ENCODE results near the gene MAML3. TPM values are rescaled to one million over a fixed set of nuclear protein-coding genes. Genes with fewer than 3 reads are reported as not detected.

Gene MAML3
- polyA plus RNA-seq, 1 donor (not counting 4 experiments of a cell fraction or from before 2014, with no cell fraction given) = 0.68 TPM

DNA sequence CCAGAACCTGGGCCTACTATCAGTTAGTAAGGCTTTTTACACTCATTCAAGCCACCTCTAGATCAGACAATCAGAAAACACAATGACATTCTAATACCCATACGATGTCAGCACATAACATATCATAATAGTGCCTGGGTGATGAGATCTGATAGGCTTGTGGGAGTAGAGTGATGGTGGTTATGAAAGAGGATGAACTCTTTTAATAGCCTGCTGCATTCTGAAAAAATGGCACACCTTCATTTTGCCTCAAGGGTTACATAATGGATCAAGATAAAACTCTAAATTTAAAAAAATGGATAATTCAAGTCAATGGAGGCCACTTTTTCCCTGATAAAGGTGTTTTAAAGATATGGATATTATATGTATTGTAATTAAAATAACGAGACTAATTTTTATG is 215.6 kb downstream of the MAML3 start:
- Histone ChIP-seq H3K4me2 (ENCODE audit: control insufficient read depth, extremely low read depth, insufficient read depth, low read depth, low read length) (no peak overlapping the region), H3K79me2 (ENCODE audit: control insufficient read depth, insufficient read depth, low read length) (no peaks in the 10 kb centered on the region), H3K4me1 (ENCODE audit: control insufficient read depth, extremely low read depth, insufficient read depth, low read length) (peaks cover 9% of the 10 kb centered on the region), H3K4me3 (ENCODE audit: control insufficient read depth in 2 of 3, extremely low read depth in 1 of 3, insufficient read depth in 2 of 3, low read depth in 1 of 3, low read length in 3 of 3) (no peak overlapping the region), H3K36me3 (ENCODE audit: control insufficient read depth in 2 of 2, extremely low read depth in 1 of 2, insufficient read depth in 2 of 2, low read length in 2 of 2) (no peaks in the 10 kb centered on the region), H3K9me1 (ENCODE audit: control insufficient read depth, extremely low read depth, insufficient read depth, low read length) (no peaks in the 10 kb centered on the region), H3K9me3 (ENCODE audit: control insufficient read depth, low read depth, low read length) (no peaks in the 10 kb centered on the region), H2AFZ (ENCODE audit: control insufficient read depth, low read length) (no peak overlapping the region), H3K27ac (ENCODE audit: control insufficient read depth, insufficient read depth, low read length) (no peak overlapping the region), H3K9ac (ENCODE audit: control insufficient read depth, extremely low read depth, insufficient read depth, low read length) (no peak overlapping the region), H3K27me3 (ENCODE audit: control insufficient read depth, extremely low read depth, insufficient read depth, low read length) (no peaks in the 10 kb centered on the region), H4K20me1 (ENCODE audit: control insufficient read depth, extremely low read depth, insufficient read depth, low read length) (no peaks in the 10 kb centered on the region)
- dilution Hi-C loops (cut with MboI; ENCODE audit: extremely low pct_ligation_motif_present, low sequenced_read_pairs) = no loop called here
- DNase-seq (ENCODE audit: low read depth, low spot score) (no peak), FAIRE-seq (no peak)
- TF ChIP-seq EZH2 (IDR thresholded peaks at IDR 0.05; ENCODE audit: low read length) = no peak
- TF ChIP-seq, protein P1, sequence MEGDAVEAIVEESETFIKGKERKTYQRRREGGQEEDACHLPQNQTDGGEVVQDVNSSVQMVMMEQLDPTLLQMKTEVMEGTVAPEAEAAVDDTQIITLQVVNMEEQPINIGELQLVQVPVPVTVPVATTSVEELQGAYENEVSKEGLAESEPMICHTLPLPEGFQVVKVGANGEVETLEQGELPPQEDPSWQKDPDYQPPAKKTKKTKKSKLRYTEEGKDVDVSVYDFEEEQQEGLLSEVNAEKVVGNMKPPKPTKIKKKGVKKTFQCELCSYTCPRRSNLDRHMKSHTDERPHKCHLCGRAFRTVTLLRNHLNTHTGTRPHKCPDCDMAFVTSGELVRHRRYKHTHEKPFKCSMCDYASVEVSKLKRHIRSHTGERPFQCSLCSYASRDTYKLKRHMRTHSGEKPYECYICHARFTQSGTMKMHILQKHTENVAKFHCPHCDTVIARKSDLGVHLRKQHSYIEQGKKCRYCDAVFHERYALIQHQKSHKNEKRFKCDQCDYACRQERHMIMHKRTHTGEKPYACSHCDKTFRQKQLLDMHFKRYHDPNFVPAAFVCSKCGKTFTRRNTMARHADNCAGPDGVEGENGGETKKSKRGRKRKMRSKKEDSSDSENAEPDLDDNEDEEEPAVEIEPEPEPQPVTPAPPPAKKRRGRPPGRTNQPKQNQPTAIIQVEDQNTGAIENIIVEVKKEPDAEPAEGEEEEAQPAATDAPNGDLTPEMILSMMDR (optimal IDR thresholded peaks at IDR 0.05 in 1 of 3, IDR thresholded peaks at IDR 0.05 in 1 of 3, conservative IDR thresholded peaks at IDR 0.05 in 1 of 3; ENCODE audit: extremely low read depth in 1 of 3, insufficient read depth in 2 of 3, low read length in 3 of 3) = no peak

DNA sequence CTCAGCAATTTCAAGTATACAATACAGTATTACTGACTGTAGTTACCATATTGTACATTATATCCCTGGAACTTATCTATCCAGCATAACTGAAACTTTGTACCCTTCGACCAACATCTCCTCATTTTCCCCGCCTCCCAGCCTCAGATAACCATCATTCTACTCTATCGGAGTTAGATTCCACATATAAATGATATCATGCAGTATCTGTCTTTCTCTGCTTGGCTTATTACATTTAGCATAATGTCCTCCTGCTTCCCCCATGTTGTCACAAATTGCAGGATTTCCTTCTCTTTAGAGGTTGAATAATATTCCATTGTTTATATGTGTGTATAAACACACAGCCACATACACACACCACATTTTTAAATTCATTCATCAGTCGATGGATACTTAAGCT is 218.1 kb downstream of the MAML3 start:
- H3K4me1 ChIP-seq (ENCODE audit: control insufficient read depth, extremely low read depth, insufficient read depth, low read length) = peaks cover 9% of the 10 kb centered on the region
- H3K27ac ChIP-seq (ENCODE audit: control insufficient read depth, insufficient read depth, low read length) = no peak overlapping the region
- H3K4me2 ChIP-seq (ENCODE audit: control insufficient read depth, extremely low read depth, insufficient read depth, low read depth, low read length) = no peak overlapping the region
- no peak overlapping the region for H2AFZ ChIP-seq (ENCODE audit: control insufficient read depth, low read length)
- no peaks in the 10 kb centered on the region for H3K9me1 ChIP-seq (ENCODE audit: control insufficient read depth, extremely low read depth, insufficient read depth, low read length)
- TF ChIP-seq, protein P1 (optimal IDR thresholded peaks at IDR 0.05 in 1 of 3, IDR thresholded peaks at IDR 0.05 in 1 of 3, conservative IDR thresholded peaks at IDR 0.05 in 1 of 3; ENCODE audit: extremely low read depth in 1 of 3, insufficient read depth in 2 of 3, low read length in 3 of 3) = no peak
- TF ChIP-seq EZH2 (IDR thresholded peaks at IDR 0.05; ENCODE audit: low read length) = no peak
- no peak for FAIRE-seq
- H3K79me2 ChIP-seq (ENCODE audit: control insufficient read depth, insufficient read depth, low read length) = no peaks in the 10 kb centered on the region
- no peak for DNase-seq (ENCODE audit: low read depth, low spot score)
- dilution Hi-C loops (cut with MboI; ENCODE audit: extremely low pct_ligation_motif_present, low sequenced_read_pairs) = no loop called here
- H3K9me3 ChIP-seq (ENCODE audit: control insufficient read depth, low read depth, low read length) = no peaks in the 10 kb centered on the region
- H4K20me1 ChIP-seq (ENCODE audit: control insufficient read depth, extremely low read depth, insufficient read depth, low read length) = no peaks in the 10 kb centered on the region
- no peaks in the 10 kb centered on the region for H3K36me3 ChIP-seq (ENCODE audit: control insufficient read depth in 2 of 2, extremely low read depth in 1 of 2, insufficient read depth in 2 of 2, low read length in 2 of 2)
- no peak overlapping the region for H3K4me3 ChIP-seq (ENCODE audit: control insufficient read depth in 2 of 3, extremely low read depth in 1 of 3, insufficient read depth in 2 of 3, low read depth in 1 of 3, low read length in 3 of 3)
- no peaks in the 10 kb centered on the region for H3K27me3 ChIP-seq (ENCODE audit: control insufficient read depth, extremely low read depth, insufficient read depth, low read length)
- H3K9ac ChIP-seq (ENCODE audit: control insufficient read depth, extremely low read depth, insufficient read depth, low read length) = no peak overlapping the region
